Activated T-cell treated with anti-CD3 and anti-CD28 coated beads, Interleukin-2, amount 50 U/mL, for 72 hours (primary cell): ENCODE data around the gene SEL1L3. TPM values are rescaled to one million over a fixed set of nuclear protein-coding genes. Genes with fewer than 3 reads are reported as not detected.

Experiments
- ATAC-seq, 2 donors: fragments of 150-1000 bp; cut with Tn5 transposase; replicated peaks in 1 of 2; 2 replicates each; pipeline ENCODE4 v1.10.0; 2021; ENCODE audit warnings: moderate library complexity in 2 of 2, mild to moderate bottlenecking in 1 of 2
- DNase-seq, 2 donors: peaks; one replicate each; pipeline ENCODE4 v3.0.0; 2021 to 2022; ENCODE audit warnings: mixed read lengths in 1 of 2
- H3K27ac Mint-ChIP-seq: one replicate; pipeline ENCODE4 v1.8.0; 2022; ENCODE audit warnings: mild to moderate bottlenecking, moderate library complexity, mixed read lengths
- H3K27me3 Mint-ChIP-seq: one replicate; pipeline ENCODE4 v1.8.0; 2022; ENCODE audit warnings: low read depth, mixed read lengths
- H3K36me3 Mint-ChIP-seq, 2 donors: one replicate each; pipeline ENCODE4 v1.8.0; 2022; ENCODE audit warnings: mixed read lengths in 2 of 2, mild to moderate bottlenecking in 1 of 2; ENCODE audit not compliant: insufficient read depth in 2 of 2
- H3K4me1 Mint-ChIP-seq: one replicate; pipeline ENCODE4 v1.8.0; 2022; ENCODE audit warnings: low read depth, mixed read lengths
- H3K4me3 Mint-ChIP-seq, 2 donors: one replicate each; pipeline ENCODE4 v1.8.0; 2022; ENCODE audit warnings: mild to moderate bottlenecking in 2 of 2, mixed read lengths in 2 of 2, moderate library complexity in 2 of 2
- H3K9me3 Mint-ChIP-seq, 2 donors: one replicate each; pipeline ENCODE4 v1.8.0; 2022; ENCODE audit warnings: mixed read lengths in 2 of 2
- total RNA-seq, 2 donors: library from RNA; stranded (reverse); gene quantifications; one replicate each; pipeline ENCODE4 v1.2.3, GENCODE V29; 2022

Gene SEL1L3
- total RNA-seq, 2 donors from 2014 or later, result 27.7 to 61.2 TPM

DNA sequence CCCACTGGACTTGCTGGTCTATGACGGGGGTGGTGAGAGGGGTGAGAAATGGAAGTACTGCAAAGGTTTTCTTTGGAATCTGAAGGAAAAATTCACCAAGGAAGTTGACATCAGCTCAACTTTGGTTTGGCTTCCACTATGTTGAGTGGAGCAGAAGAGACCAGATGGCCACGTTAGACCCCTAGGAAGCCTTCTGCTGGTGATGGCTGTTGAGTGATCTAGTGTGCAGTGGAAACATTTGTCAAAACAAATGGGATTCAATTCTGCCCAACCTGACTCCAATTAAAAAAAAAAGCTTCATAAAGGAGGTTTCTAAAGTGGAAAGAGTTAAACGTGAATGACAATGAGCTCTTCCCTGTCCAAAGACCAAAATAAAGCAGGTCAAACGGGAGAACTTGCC lies 25.7 kb downstream of the SEL1L3 start:
- peaks cover 0 to 3% of the 10 kb centered on the region in 2 donors for H3K36me3 Mint-ChIP-seq
- DNase-seq (no peak), ATAC-seq (no peak)
- H3K9me3 Mint-ChIP-seq, result no peaks in the 10 kb centered on the region
- H3K4me3 Mint-ChIP-seq, result no peak overlapping the region
- H3K27me3 Mint-ChIP-seq, result no peaks in the 10 kb centered on the region
- no peak overlapping the region for H3K27ac Mint-ChIP-seq
- H3K4me1 Mint-ChIP-seq, result peaks cover 12% of the 10 kb centered on the region

- Mint-ChIP-seq H3K4me3 (no peak overlapping the region), H3K9me3 (no peaks in the 10 kb centered on the region), H3K27ac (no peak overlapping the region), H3K27me3 (no peaks in the 10 kb centered on the region), H3K36me3 (peaks cover 3 to 4% of the 10 kb centered on the region in 2 donors), H3K4me1 (no peaks in the 10 kb centered on the region)
- DNase-seq (no peak), ATAC-seq (no peak)
Measured at GRCh38 chr4:25835384-25835783, 27.4 kb downstream of the SEL1L3 start.

GRCh38 chr4:25834411-25835107 lies 28.2 kb downstream of the SEL1L3 start:
- no peak overlapping the region for H3K27ac Mint-ChIP-seq
- ATAC-seq (no peak), DNase-seq (no peak)
- H3K27me3 Mint-ChIP-seq, result no peaks in the 10 kb centered on the region
- no peaks in the 10 kb centered on the region for H3K4me1 Mint-ChIP-seq
- H3K9me3 Mint-ChIP-seq, result no peaks in the 10 kb centered on the region
- peaks cover 4 to 6% of the 10 kb centered on the region in 2 donors for H3K36me3 Mint-ChIP-seq
- no peak overlapping the region for H3K4me3 Mint-ChIP-seq

DNA sequence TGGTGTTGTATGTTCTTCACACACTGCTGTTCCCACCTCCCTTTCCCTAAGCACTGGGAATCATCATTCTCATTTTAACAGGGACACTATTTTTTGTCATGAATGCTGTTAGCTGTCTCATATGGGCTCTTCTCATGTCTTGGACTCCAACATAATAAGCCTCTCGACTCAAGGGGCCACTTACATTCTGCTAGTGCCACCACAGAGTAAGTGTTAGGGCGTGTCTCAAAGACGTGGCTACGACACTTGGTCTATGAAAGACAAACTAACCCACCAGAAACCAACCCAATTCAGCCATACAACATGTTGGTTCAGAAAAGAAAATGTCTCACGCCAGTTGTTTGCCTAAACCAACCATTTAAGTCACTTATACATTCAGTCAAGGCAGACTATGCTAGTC lies 32.2 kb downstream of the SEL1L3 start:
- ATAC-seq (no peak), DNase-seq (no peak)
- Mint-ChIP-seq H3K36me3 (peaks cover 4 to 7% of the 10 kb centered on the region in 2 donors), H3K9me3 (no peaks in the 10 kb centered on the region), H3K27me3 (no peaks in the 10 kb centered on the region), H3K4me1 (no peaks in the 10 kb centered on the region), H3K4me3 (no peak overlapping the region), H3K27ac (no peak overlapping the region)

DNA sequence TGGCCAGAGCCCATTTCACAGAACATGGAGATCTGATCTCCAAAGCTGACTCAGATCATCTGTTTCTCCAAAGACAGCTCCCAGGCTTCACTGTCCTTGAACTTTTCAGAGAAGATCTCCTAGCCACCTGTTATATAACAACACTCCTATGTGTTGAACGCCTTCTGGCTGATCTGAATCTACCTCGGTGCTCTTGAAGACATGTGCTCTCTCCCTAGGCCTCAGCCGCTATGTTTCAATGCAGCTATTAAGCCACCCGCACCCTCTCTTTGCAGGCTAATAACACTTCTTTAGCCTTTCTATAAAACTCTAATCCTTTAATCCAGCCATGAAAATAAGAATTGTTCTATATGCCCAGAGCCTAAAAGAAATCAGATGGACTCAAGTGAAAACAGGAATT lies 34.9 kb downstream of the SEL1L3 start:
- Mint-ChIP-seq H3K9me3 (no peaks in the 10 kb centered on the region), H3K4me1 (no peaks in the 10 kb centered on the region), H3K27me3 (no peaks in the 10 kb centered on the region), H3K36me3 (peaks cover 4 to 8% of the 10 kb centered on the region in 2 donors), H3K27ac (no peak overlapping the region), H3K4me3 (no peak overlapping the region)
- DNase-seq (no peak), ATAC-seq (no peak)

GRCh38 chr4:25827373-25827772 lies 35.4 kb downstream of the SEL1L3 start:
- DNase-seq, result no peak
- Mint-ChIP-seq H3K9me3 (no peaks in the 10 kb centered on the region), H3K4me3 (no peak overlapping the region), H3K36me3 (peaks cover 4 to 8% of the 10 kb centered on the region in 2 donors), H3K27ac (no peak overlapping the region), H3K4me1 (no peaks in the 10 kb centered on the region), H3K27me3 (no peaks in the 10 kb centered on the region)
- no peak for ATAC-seq

DNA sequence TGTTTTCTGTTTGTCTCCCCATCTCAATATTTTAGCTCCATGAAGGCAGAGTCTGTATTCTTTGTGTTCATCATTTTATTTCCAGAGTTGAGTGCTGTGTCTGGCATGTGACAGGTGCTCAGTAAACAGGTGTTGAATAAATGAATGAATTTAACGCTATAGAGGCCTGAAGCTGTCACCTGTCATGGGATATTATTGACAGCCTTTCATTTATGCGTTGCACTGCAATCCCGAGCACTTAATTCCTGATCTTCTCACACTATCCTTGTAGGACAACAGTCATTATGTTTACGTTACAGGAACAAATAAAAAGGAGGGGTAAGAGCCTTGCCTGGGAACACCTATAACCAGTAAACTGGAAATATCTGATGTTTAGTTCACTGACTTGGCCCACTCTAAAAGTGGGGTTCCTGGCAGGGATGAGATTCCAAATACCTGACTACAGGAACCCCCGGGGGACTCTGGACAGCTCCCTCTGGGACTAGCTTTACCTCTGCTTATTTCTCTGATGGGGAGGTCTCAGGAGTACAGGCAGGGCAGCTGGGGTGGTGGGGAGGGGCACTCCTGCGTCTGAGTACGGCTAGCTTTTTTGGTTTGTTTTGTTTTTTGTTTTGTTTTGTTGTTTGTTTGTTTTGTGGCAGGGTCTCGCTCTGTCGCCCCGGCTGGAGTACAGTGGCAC lies 36.6 kb downstream of the SEL1L3 start:
- no peak for DNase-seq
- no peak overlapping the region for H3K4me3 Mint-ChIP-seq
- H3K36me3 Mint-ChIP-seq, result peaks cover 5 to 8% of the 10 kb centered on the region in 2 donors
- no peaks in the 10 kb centered on the region for H3K9me3 Mint-ChIP-seq
- ATAC-seq, result no peak
- no peaks in the 10 kb centered on the region for H3K4me1 Mint-ChIP-seq
- no peaks in the 10 kb centered on the region for H3K27me3 Mint-ChIP-seq
- peak overlapping the region; percentile 59 for H3K27ac Mint-ChIP-seq

DNA sequence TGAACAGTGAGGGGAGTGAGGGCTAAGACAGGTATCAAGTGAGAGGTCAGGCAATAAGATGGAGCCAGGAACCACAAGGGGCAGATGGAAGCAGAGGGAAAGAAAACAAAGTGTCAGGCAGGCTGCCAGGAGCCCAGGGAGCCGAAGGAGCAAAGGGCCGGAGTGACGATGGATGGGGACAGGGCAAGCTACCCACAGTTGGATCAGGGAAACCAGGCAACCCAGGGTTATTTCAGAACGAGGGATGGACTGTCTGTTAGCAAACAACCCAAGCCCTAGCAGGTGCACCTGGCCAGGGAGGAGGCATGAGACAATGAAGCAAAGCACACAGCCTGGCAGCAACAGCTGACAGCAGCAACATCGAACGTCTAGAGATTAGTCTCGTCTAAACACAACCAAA lies 39.2 kb downstream of the SEL1L3 start:
- ATAC-seq, result no peak
- DNase-seq, result no peak
- H3K27me3 Mint-ChIP-seq, result no peaks in the 10 kb centered on the region
- H3K36me3 Mint-ChIP-seq, result peaks cover 2 to 3% of the 10 kb centered on the region in 2 donors
- H3K27ac Mint-ChIP-seq, result no peak overlapping the region
- H3K4me1 Mint-ChIP-seq, result no peaks in the 10 kb centered on the region
- H3K9me3 Mint-ChIP-seq, result no peaks in the 10 kb centered on the region
- no peak overlapping the region for H3K4me3 Mint-ChIP-seq

GRCh38 chr4:25821899-25822298 lies 40.9 kb downstream of the SEL1L3 start:
- ATAC-seq (no peak), DNase-seq (no peak)
- Mint-ChIP-seq H3K9me3 (no peaks in the 10 kb centered on the region), H3K27me3 (no peaks in the 10 kb centered on the region), H3K27ac (no peak overlapping the region), H3K36me3 (peaks cover 4 to 6% of the 10 kb centered on the region in 2 donors), H3K4me1 (no peaks in the 10 kb centered on the region), H3K4me3 (no peak overlapping the region)

GRCh38 chr4:25821267-25821666 lies 41.5 kb downstream of the SEL1L3 start:
- ATAC-seq (no peak), DNase-seq (no peak)
- Mint-ChIP-seq H3K27ac (no peak overlapping the region), H3K27me3 (no peaks in the 10 kb centered on the region), H3K4me1 (no peaks in the 10 kb centered on the region), H3K4me3 (no peak overlapping the region), H3K9me3 (no peaks in the 10 kb centered on the region), H3K36me3 (peaks cover 6 to 12% of the 10 kb centered on the region in 2 donors)

- Mint-ChIP-seq H3K4me1 (no peaks in the 10 kb centered on the region), H3K36me3 (peaks cover 9 to 12% of the 10 kb centered on the region in 2 donors), H3K4me3 (no peak overlapping the region), H3K9me3 (no peaks in the 10 kb centered on the region), H3K27ac (no peak overlapping the region), H3K27me3 (no peaks in the 10 kb centered on the region)
- DNase-seq (no peak), ATAC-seq (no peak)
Measured at GRCh38 chr4:25818876-25819275, 43.9 kb downstream of the SEL1L3 start.

GRCh38 chr4:25818371-25818871 lies 44.4 kb downstream of the SEL1L3 start:
- no peak for DNase-seq
- H3K36me3 Mint-ChIP-seq, result peaks cover 9 to 11% of the 10 kb centered on the region in 2 donors
- H3K27me3 Mint-ChIP-seq, result no peaks in the 10 kb centered on the region
- H3K4me1 Mint-ChIP-seq, result no peaks in the 10 kb centered on the region
- no peak for ATAC-seq
- no peaks in the 10 kb centered on the region for H3K9me3 Mint-ChIP-seq
- no peak overlapping the region for H3K27ac Mint-ChIP-seq
- no peak overlapping the region for H3K4me3 Mint-ChIP-seq

- Mint-ChIP-seq H3K9me3 (no peaks in the 10 kb centered on the region), H3K4me3 (no peak overlapping the region), H3K27me3 (no peaks in the 10 kb centered on the region), H3K4me1 (no peaks in the 10 kb centered on the region), H3K27ac (no peak overlapping the region), H3K36me3 (peaks cover 7 to 12% of the 10 kb centered on the region in 2 donors)
- DNase-seq (no peak), ATAC-seq (no peak)
Measured at GRCh38 chr4:25817059-25817681, 45.6 kb downstream of the SEL1L3 start.
